ENCODE measurements around the gene PADI6. TPM values are rescaled to one million over a fixed set of nuclear protein-coding genes. Genes with fewer than 3 reads are reported as not detected.

Gene PADI6
- polyA plus RNA-seq, 1 of the 3 experiments (the other 2 are of a cell fraction), result not detected

DNA sequence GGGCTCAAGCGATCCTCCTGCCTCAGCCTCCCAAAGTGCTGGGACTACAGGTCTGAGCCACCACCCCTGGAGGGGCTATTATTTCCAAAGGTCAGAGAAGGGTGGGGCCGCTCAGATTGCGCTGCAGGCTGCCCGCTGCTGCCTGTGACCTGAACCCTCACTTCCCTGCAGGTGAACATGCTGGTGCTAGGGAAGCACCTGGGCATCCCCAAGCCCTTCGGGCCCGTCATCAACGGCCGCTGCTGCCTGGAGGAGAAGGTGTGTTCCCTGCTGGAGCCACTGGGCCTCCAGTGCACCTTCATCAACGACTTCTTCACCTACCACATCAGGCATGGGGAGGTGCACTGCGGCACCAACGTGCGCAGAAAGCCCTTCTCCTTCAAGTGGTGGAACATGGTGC, 8.6 kb upstream of the PADI6 start:
- Histone ChIP-seq H2AFZ (ENCODE audit: low read depth) (no peak overlapping the region), H3K9me3 (no peaks in the 10 kb centered on the region), H3F3A (replicated peaks; ENCODE audit: insufficient read depth) (no peaks in the 10 kb centered on the region), H3K79me2 (ENCODE audit: insufficient read depth) (no peaks in the 10 kb centered on the region), H3K4me2 (no peak overlapping the region), H3K36me3 (replicated peaks in 1 of 2; ENCODE audit: control insufficient read depth in 1 of 2, insufficient read depth in 2 of 2, low read length in 1 of 2) (no peaks in the 10 kb centered on the region), H3K27ac (ENCODE audit: low read depth in 2 of 2, low read length in 1 of 2) (no peak overlapping the region), H3K9me2 (no peaks in the 10 kb centered on the region), H3K4me3 (ENCODE audit: low read depth in 2 of 2, low read length in 1 of 2) (no peak overlapping the region), H4K20me1 (ENCODE audit: insufficient read depth) (no peaks in the 10 kb centered on the region), H3K27me3 (ENCODE audit: insufficient read depth) (peaks cover 17% of the 10 kb centered on the region; the same call in 1 of the 2 replicates), H3K4me1 (ENCODE audit: control insufficient read depth in 1 of 2, insufficient read depth in 2 of 2, low read depth in 1 of 2, low read length in 1 of 2) (no peaks in the 10 kb centered on the region), H3K9ac (no peak overlapping the region)
- WGBS (ENCODE audit: low lambda C conversion rate), result 55% methylated on average over 4 of the region's 12 CpGs
- DNase-seq, result no peak
- CTCF ChIA-PET, result interaction anchor here (0.9 to 2.4 kb wide), 4 partner anchors 8 to 237 kb away, joined by 3 to 6 read pairs (median 4); partner anchors contain the start of gene PADI6
- TF ChIP-seq NFIC (IDR thresholded peaks at IDR 0.05; ENCODE audit: borderline replicate concordance) (no peak), MEF2A (IDR thresholded peaks at IDR 0.05; ENCODE audit: borderline replicate concordance, low read depth) (no peak), ELF1 (IDR thresholded peaks at IDR 0.05) (no peak), POLR2AphosphoS5 (IDR thresholded peaks at IDR 0.05; ENCODE audit: low read depth, low read length) (no peak), YY1 (IDR thresholded peaks at IDR 0.05; ENCODE audit: low read depth) (no peak), TCF12 (IDR thresholded peaks at IDR 0.05) (no peak)
- TF ChIP-seq, protein P1, sequence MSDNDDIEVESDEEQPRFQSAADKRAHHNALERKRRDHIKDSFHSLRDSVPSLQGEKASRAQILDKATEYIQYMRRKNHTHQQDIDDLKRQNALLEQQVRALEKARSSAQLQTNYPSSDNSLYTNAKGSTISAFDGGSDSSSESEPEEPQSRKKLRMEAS (IDR thresholded peaks at IDR 0.05; ENCODE audit: low read depth), result no peak
- TF ChIP-seq, protein P2, sequence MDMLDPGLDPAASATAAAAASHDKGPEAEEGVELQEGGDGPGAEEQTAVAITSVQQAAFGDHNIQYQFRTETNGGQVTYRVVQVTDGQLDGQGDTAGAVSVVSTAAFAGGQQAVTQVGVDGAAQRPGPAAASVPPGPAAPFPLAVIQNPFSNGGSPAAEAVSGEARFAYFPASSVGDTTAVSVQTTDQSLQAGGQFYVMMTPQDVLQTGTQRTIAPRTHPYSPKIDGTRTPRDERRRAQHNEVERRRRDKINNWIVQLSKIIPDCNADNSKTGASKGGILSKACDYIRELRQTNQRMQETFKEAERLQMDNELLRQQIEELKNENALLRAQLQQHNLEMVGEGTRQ (IDR thresholded peaks at IDR 0.05; ENCODE audit: borderline replicate concordance, low read depth, low read length), result no peak
- POLR2A ChIA-PET, result no interaction called here

DNA sequence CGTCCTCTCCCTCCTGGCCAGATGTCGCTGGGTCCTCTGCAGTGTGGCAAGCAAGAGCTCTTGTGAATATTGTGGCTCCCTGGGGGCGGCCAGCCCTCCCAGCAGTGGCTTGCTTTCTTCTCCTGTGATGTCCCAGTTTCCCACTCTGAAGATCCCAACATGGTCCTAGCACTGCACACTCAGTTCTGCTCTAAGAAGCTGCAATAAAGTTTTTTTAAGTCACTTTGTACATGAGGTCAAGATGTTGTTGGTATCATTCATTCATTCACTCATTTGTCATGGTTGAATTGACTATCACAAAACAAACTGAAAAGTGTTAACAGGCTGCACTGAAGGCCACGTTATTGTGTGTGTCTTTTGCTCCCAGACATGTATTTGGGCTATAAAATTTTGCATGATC, 8.2 kb upstream of the PADI6 start:
- no peak overlapping the region for H2AFZ ChIP-seq (ENCODE audit: low read depth)
- H3K27ac ChIP-seq (ENCODE audit: low read depth in 2 of 2, low read length in 1 of 2), result no peak overlapping the region
- H3K4me3 ChIP-seq (ENCODE audit: low read depth in 2 of 2, low read length in 1 of 2), result no peak overlapping the region
- H3F3A ChIP-seq (replicated peaks; ENCODE audit: insufficient read depth), result no peaks in the 10 kb centered on the region
- ChIA-PET POLR2A (no interaction called here), CTCF (interaction anchor here (1.1 to 2.4 kb wide), 2 partner anchors 42 to 238 kb away, joined by 4 to 6 read pairs; no protein-coding TSS in a partner anchor)
- WGBS (ENCODE audit: low lambda C conversion rate), result 30% methylated on average over 4 of the region's 4 CpGs
- no peaks in the 10 kb centered on the region for H3K9me2 ChIP-seq
- H3K9me3 ChIP-seq, result no peaks in the 10 kb centered on the region
- no peaks in the 10 kb centered on the region for H3K79me2 ChIP-seq (ENCODE audit: insufficient read depth)
- DNase-seq, result no peak
- peaks cover 17% of the 10 kb centered on the region; the same call in 1 of the 2 replicates for H3K27me3 ChIP-seq (ENCODE audit: insufficient read depth)
- no peaks in the 10 kb centered on the region for H4K20me1 ChIP-seq (ENCODE audit: insufficient read depth)
- no peak overlapping the region for H3K9ac ChIP-seq
- TF ChIP-seq SMC3 (IDR thresholded peaks at IDR 0.05; ENCODE audit: low read depth, low read length), result no peak
- no peak for TF ChIP-seq RXRA (IDR thresholded peaks at IDR 0.05; ENCODE audit: borderline replicate concordance, low read depth)
- H3K36me3 ChIP-seq (replicated peaks in 1 of 2; ENCODE audit: control insufficient read depth in 1 of 2, insufficient read depth in 2 of 2, low read length in 1 of 2), result no peaks in the 10 kb centered on the region
- H3K4me1 ChIP-seq (ENCODE audit: control insufficient read depth in 1 of 2, insufficient read depth in 2 of 2, low read depth in 1 of 2, low read length in 1 of 2), result no peaks in the 10 kb centered on the region
- no peak overlapping the region for H3K4me2 ChIP-seq

DNA sequence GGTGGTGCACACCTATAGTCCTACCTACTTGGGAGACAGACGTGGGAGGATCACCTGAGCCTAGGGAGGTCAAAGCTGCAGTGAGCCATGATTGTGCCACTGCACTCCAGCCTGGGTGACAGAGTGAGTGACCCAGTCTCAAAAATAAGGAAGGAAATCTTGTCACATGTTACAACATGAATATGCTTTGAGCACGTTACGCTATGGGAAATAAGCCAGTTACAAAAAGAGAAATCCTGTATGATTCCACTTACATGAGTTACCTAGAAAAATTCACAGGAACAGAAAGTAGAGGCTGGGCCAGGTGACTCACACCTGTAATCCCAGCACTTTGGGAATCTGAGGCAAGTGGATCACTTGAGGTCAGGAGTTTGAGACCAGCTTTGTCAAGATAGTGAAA, 6.7 kb upstream of the PADI6 start:
- 67% methylated on average over 3 of the region's 3 CpGs for WGBS (ENCODE audit: low lambda C conversion rate)
- no peak for DNase-seq
- CTCF ChIA-PET, result interaction anchor here (1.7 kb wide), 1 partner anchor 30 kb away, joined by 4 read pairs; no protein-coding TSS in a partner anchor
- H2AFZ ChIP-seq (ENCODE audit: low read depth), result no peak overlapping the region
- H3K4me2 ChIP-seq, result no peak overlapping the region
- H4K20me1 ChIP-seq (ENCODE audit: insufficient read depth), result no peaks in the 10 kb centered on the region
- no peaks in the 10 kb centered on the region for H3K36me3 ChIP-seq (replicated peaks in 1 of 2; ENCODE audit: control insufficient read depth in 1 of 2, insufficient read depth in 2 of 2, low read length in 1 of 2)
- POLR2A ChIA-PET, result no interaction called here
- H3K4me3 ChIP-seq (ENCODE audit: low read depth in 2 of 2, low read length in 1 of 2), result no peak overlapping the region
- no peak overlapping the region for H3K9ac ChIP-seq
- H3K27me3 ChIP-seq (ENCODE audit: insufficient read depth), result peaks cover 17% of the 10 kb centered on the region; the same call in 1 of the 2 replicates
- H3K9me3 ChIP-seq, result no peaks in the 10 kb centered on the region
- H3F3A ChIP-seq (replicated peaks; ENCODE audit: insufficient read depth), result no peaks in the 10 kb centered on the region
- H3K79me2 ChIP-seq (ENCODE audit: insufficient read depth), result no peaks in the 10 kb centered on the region
- H3K9me2 ChIP-seq, result no peaks in the 10 kb centered on the region
- TF ChIP-seq FOXM1 (IDR thresholded peaks at IDR 0.05; ENCODE audit: low read depth) (no peak), YY1 (IDR thresholded peaks at IDR 0.05; ENCODE audit: low read depth) (no peak), EZH2phosphoT487 (IDR thresholded peaks at IDR 0.05; ENCODE audit: borderline replicate concordance, low read depth) (no peak), TCF12 (IDR thresholded peaks at IDR 0.05) (no peak), TEAD4 (IDR thresholded peaks at IDR 0.05; ENCODE audit: borderline replicate concordance, insufficient read depth) (no peak), GATA2 (CRISPR knock-in tag; IDR thresholded peaks at IDR 0.05) (no peak), SMC3 (IDR thresholded peaks at IDR 0.05; ENCODE audit: low read depth, low read length) (no peak)
- TF ChIP-seq, protein P3, sequence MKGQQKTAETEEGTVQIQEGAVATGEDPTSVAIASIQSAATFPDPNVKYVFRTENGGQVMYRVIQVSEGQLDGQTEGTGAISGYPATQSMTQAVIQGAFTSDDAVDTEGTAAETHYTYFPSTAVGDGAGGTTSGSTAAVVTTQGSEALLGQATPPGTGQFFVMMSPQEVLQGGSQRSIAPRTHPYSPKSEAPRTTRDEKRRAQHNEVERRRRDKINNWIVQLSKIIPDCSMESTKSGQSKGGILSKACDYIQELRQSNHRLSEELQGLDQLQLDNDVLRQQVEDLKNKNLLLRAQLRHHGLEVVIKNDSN (IDR thresholded peaks at IDR 0.05; ENCODE audit: borderline replicate concordance, low read depth), result no peak
- TF ChIP-seq, protein P4, sequence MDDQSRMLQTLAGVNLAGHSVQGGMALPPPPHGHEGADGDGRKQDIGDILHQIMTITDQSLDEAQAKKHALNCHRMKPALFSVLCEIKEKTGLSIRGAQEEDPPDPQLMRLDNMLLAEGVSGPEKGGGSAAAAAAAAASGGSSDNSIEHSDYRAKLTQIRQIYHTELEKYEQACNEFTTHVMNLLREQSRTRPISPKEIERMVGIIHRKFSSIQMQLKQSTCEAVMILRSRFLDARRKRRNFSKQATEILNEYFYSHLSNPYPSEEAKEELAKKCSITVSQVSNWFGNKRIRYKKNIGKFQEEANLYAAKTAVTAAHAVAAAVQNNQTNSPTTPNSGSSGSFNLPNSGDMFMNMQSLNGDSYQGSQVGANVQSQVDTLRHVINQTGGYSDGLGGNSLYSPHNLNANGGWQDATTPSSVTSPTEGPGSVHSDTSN (IDR thresholded peaks at IDR 0.05), result no peak
- H3K27ac ChIP-seq (ENCODE audit: low read depth in 2 of 2, low read length in 1 of 2), result no peak overlapping the region
- H3K4me1 ChIP-seq (ENCODE audit: control insufficient read depth in 1 of 2, insufficient read depth in 2 of 2, low read depth in 1 of 2, low read length in 1 of 2), result no peaks in the 10 kb centered on the region
